Spleen (tissue), 3 donors: Measurements from ENCODE around the gene HLA-DRA.

Experiments
- POLR2A ChIP-seq, 3 donors: fragments of 450-650 bp; IDR thresholded peaks; one replicate each; pipeline ENCODE4 v1.5.1; 2017; ENCODE audit warnings: antibody characterized with exemption in 3 of 3, mild to moderate bottlenecking in 1 of 3
- POLR2AphosphoS5 ChIP-seq, 3 donors: sonication (generic); formaldehyde crosslinking; IDR thresholded peaks; one replicate each; pipeline ENCODE4 v1.5.1; 2017; ENCODE audit warnings: antibody characterized with exemption in 3 of 3

DNA sequence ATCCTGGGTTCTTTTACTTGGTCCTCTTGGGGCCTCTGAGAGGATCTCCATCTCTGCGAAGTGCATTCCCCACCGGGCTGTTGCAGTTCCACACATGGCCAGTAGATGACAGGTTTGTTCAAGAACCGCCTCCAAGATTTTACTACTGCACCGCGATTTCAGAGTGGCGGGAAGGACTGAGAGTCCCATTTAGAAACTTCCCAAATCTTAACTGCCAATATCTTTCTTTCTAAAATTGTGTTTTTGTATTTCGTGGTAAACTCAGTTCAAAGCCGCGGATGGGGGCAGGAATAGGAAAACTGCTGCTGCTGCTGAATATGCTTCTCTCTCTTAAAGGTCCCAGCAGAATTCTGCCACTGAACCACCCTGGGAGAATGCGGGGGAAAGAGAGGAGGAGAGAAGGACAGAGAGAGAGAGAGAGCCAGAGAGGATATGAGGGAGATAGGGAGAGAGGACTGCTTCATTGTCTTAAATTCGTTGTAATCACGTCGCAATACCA is 24.1 kb upstream of the HLA-DRA start:
- no peak for TF ChIP-seq POLR2AphosphoS5 (IDR thresholded peaks at IDR 0.05)
- no peak for TF ChIP-seq POLR2A (IDR thresholded peaks at IDR 0.05)
